Mesodermal cell (in vitro differentiated cells): ENCODE data around the gene AFP.

ENCODE experiments used
- H3K27ac ChIP-seq: 2 replicates; pipeline ENCODE4 v1.7.0; 2013; ENCODE audit warnings: mild to moderate bottlenecking, low read depth, low read length, moderate library complexity; ENCODE audit not compliant: severe bottlenecking
- H3K36me3 ChIP-seq: 2 replicates; pipeline ENCODE4 v1.7.1; 2013; ENCODE audit warnings: mild to moderate bottlenecking, low read length, moderate library complexity; ENCODE audit not compliant: control insufficient read depth, insufficient read depth
- H3K4me1 ChIP-seq: one replicate; pipeline ENCODE4 v1.7.1; 2013; ENCODE audit warnings: mild to moderate bottlenecking, low read length; ENCODE audit not compliant: insufficient read depth, control insufficient read depth, poor library complexity, severe bottlenecking
- H3K4me3 ChIP-seq: 2 replicates; pipeline ENCODE4 v1.7.0; 2013; ENCODE audit warnings: low read length, control low read depth, mild to moderate bottlenecking; ENCODE audit not compliant: insufficient read depth, poor library complexity, severe bottlenecking; ENCODE audit errors: extremely low read depth
- H3K9me3 ChIP-seq: 2 replicates; pipeline ENCODE4 v1.7.1; 2013; ENCODE audit warnings: mild to moderate bottlenecking, low read length, moderate library complexity; ENCODE audit not compliant: control insufficient read depth
- WGBS, 2 experiments: methylation state at CpG; one replicate each; pipeline ENCODE4 v1.1.5; 2013; ENCODE audit warnings: missing lambda C conversion rate in 2 of 2; ENCODE audit not compliant: insufficient coverage in 2 of 2; 5-methylcytosine and 5-hydroxymethylcytosine counted together

The AFP gene

DNA sequence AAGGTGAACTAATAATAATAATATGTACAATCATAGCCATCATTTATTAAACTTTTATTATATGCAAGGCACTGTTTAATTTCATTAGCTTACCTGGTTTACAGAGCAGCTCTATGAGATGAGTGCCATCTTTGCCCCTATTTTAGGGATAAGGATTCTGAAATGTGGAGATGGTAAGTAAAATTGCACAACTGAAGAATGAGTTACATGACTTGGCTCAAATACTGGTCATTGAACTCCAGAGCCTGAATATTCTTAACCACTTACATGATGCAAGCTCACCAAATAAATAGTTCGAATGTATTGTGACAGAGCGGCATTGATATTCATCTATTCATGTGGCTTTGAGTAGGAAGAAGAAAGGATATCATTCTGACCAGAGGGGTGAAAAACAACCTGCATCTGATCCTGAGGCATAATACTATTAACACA is 20.2 kb upstream of the AFP start:
- Histone ChIP-seq H3K9me3 (no peaks in the 10 kb centered on the region), H3K27ac (no peak overlapping the region), H3K36me3 (no peaks in the 10 kb centered on the region), H3K4me3 (no peak overlapping the region), H3K4me1 (no peaks in the 10 kb centered on the region)
- WGBS, 2 experiments = 100% methylated on average over 2 of the region's 2 CpGs; no CpG with 5 or more reads in 1 of the 2 experiments

GRCh38 chr4:73416423-73417087 is 19.5 kb upstream of the AFP start:
- no peak overlapping the region for H3K27ac ChIP-seq
- no peaks in the 10 kb centered on the region for H3K36me3 ChIP-seq
- no peak overlapping the region for H3K4me3 ChIP-seq
- no peaks in the 10 kb centered on the region for H3K9me3 ChIP-seq
- H3K4me1 ChIP-seq = no peaks in the 10 kb centered on the region
- no CpG with 5 or more reads among the region's 2 CpGs for WGBS, 2 experiments

- H3K4me3 ChIP-seq = no peak overlapping the region
- WGBS, 2 experiments = 92% methylated on average over 2 of the region's 2 CpGs; no CpG with 5 or more reads in 1 of the 2 experiments
- no peaks in the 10 kb centered on the region for H3K4me1 ChIP-seq
- no peak overlapping the region for H3K27ac ChIP-seq
- H3K36me3 ChIP-seq = no peaks in the 10 kb centered on the region
- no peaks in the 10 kb centered on the region for H3K9me3 ChIP-seq
Measured at GRCh38 chr4:73417342-73417741, 18.7 kb upstream of the AFP start.

- Histone ChIP-seq H3K9me3 (no peaks in the 10 kb centered on the region), H3K36me3 (no peaks in the 10 kb centered on the region), H3K27ac (no peak overlapping the region), H3K4me1 (no peaks in the 10 kb centered on the region), H3K4me3 (no peak overlapping the region)
- 79 to 89% methylated on average over 4 to 6 of the region's 6 CpGs for WGBS, 2 experiments
Measured at GRCh38 chr4:73417973-73418372, 18.0 kb upstream of the AFP start.

- H3K4me1 ChIP-seq = no peaks in the 10 kb centered on the region
- H3K27ac ChIP-seq = no peak overlapping the region
- WGBS, 2 experiments = 71% methylated on average over 1 of the region's 1 CpG; no CpG with 5 or more reads in 1 of the 2 experiments
- H3K4me3 ChIP-seq = no peak overlapping the region
- no peaks in the 10 kb centered on the region for H3K36me3 ChIP-seq
- no peaks in the 10 kb centered on the region for H3K9me3 ChIP-seq
Measured at GRCh38 chr4:73418677-73419076, 17.3 kb upstream of the AFP start.

DNA sequence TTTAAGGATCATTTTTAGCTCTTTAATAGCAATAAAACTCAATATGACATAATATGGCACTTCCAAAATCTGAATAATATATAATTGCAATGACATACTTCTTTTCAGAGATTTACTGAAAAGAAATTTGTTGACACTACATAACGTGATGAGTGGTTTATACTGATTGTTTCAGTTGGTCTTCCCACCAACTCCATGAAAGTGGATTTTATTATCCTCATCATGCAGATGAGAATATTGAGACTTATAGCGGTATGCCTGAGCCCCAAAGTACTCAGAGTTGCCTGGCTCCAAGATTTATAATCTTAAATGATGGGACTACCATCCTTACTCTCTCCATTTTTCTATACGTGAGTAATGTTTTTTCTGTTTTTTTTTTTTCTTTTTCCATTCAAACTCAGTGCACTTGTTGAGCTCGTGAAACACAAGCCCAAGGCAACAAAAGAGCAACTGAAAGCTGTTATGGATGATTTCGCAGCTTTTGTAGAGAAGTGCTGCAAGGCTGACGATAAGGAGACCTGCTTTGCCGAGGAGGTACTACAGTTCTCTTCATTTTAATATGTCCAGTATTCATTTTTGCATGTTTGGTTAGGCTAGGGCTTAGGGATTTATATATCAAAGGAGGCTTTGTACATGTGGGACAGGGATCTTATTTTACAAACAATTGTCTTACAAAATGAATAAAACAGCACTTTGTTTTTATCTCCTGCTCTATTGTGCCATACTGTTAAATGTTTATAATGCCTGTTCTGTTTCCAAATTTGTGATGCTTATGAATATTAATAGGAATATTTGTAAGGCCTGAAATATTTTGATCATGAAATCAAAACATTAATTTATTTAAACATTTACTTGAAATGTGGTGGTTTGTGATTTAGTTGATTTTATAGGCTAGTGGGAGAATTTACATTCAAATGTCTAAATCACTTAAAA is 16.6 kb upstream of the AFP start:
- no peak overlapping the region for H3K27ac ChIP-seq
- 90% methylated on average over 2 of the region's 7 CpGs; no CpG with 5 or more reads in 1 of the 2 experiments for WGBS, 2 experiments
- H3K4me3 ChIP-seq = no peak overlapping the region
- H3K9me3 ChIP-seq = no peaks in the 10 kb centered on the region
- no peaks in the 10 kb centered on the region for H3K4me1 ChIP-seq
- no peaks in the 10 kb centered on the region for H3K36me3 ChIP-seq

DNA sequence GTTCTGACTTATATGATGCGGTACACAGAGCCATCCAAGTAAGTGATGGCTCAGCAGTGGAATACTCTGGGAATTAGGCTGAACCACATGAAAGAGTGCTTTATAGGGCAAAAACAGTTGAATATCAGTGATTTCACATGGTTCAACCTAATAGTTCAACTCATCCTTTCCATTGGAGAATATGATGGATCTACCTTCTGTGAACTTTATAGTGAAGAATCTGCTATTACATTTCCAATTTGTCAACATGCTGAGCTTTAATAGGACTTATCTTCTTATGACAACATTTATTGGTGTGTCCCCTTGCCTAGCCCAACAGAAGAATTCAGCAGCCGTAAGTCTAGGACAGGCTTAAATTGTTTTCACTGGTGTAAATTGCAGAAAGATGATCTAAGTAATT is 15.4 kb upstream of the AFP start:
- 100% methylated on average over 1 to 2 of the region's 2 CpGs for WGBS, 2 experiments
- H3K9me3 ChIP-seq = no peaks in the 10 kb centered on the region
- H3K27ac ChIP-seq = no peak overlapping the region
- H3K36me3 ChIP-seq = no peaks in the 10 kb centered on the region
- H3K4me3 ChIP-seq = no peak overlapping the region
- H3K4me1 ChIP-seq = no peaks in the 10 kb centered on the region

GRCh38 chr4:73421708-73422457 is 14.1 kb upstream of the AFP start:
- H3K27ac ChIP-seq = no peak overlapping the region
- H3K4me1 ChIP-seq = no peaks in the 10 kb centered on the region
- no peaks in the 10 kb centered on the region for H3K36me3 ChIP-seq
- no peak overlapping the region for H3K4me3 ChIP-seq
- no peaks in the 10 kb centered on the region for H3K9me3 ChIP-seq

GRCh38 chr4:73422458-73422752 is 13.6 kb upstream of the AFP start:
- H3K4me1 ChIP-seq = no peaks in the 10 kb centered on the region
- no peaks in the 10 kb centered on the region for H3K36me3 ChIP-seq
- no peak overlapping the region for H3K27ac ChIP-seq
- no peak overlapping the region for H3K4me3 ChIP-seq
- WGBS, 2 experiments = 40% methylated on average over 2 of the region's 4 CpGs; no CpG with 5 or more reads in 1 of the 2 experiments
- H3K9me3 ChIP-seq = no peaks in the 10 kb centered on the region

DNA sequence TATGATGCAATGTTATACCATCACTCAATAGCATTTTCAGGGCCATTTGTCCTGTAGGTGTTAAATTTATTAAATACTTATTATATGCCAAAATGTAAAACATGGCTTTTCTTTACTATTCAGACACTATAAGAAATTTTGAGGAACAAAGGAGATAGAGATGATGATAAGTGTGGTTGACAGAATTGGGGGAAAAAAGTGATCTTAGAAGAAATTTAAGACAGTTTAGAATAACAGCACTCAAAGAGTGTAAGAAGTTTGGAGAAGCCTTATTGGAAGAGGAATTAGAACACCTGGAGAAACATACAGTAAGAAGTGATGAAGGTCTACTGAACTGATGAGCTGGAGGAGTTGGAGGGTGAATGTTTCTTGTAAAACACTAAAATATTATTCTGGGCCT is 12.8 kb upstream of the AFP start:
- Histone ChIP-seq H3K27ac (no peak overlapping the region), H3K36me3 (no peaks in the 10 kb centered on the region), H3K9me3 (no peaks in the 10 kb centered on the region), H3K4me1 (no peaks in the 10 kb centered on the region), H3K4me3 (no peak overlapping the region)
